ENCODE results near the gene NOD2.
A peak's percentile ranks its signal among the peaks of the same experiment; 100 is the strongest.

The NOD2 gene

GRCh38 chr16:50694206-50694605, 800 bp downstream of the NOD2 start:
- no peak for DNase-seq (ENCODE audit: low spot score)

GRCh38 chr16:50695017-50696000, 1.9 kb downstream of the NOD2 start:
- DNase-seq (ENCODE audit: low spot score): peak; percentile 17

- no peak for DNase-seq (ENCODE audit: low spot score)
These were observed 2.7 kb downstream of the NOD2 start for GRCh38 chr16:50696126-50696525.

GRCh38 chr16:50696575-50697420, 3.4 kb downstream of the NOD2 start:
- DNase-seq (ENCODE audit: low spot score): peak; percentile 14

GRCh38 chr16:50697421-50697715, 4.0 kb downstream of the NOD2 start:
- no peak for DNase-seq (ENCODE audit: low spot score)

- peak; percentile 50 for DNase-seq (ENCODE audit: low spot score)
These were observed 4.7 kb downstream of the NOD2 start for GRCh38 chr16:50697881-50698767.

- no peak for DNase-seq (ENCODE audit: low spot score)
These were observed 6.1 kb downstream of the NOD2 start for GRCh38 chr16:50699326-50700159.

- no peak for DNase-seq (ENCODE audit: low spot score)
These were observed 9.3 kb downstream of the NOD2 start for GRCh38 chr16:50702725-50703124.

- DNase-seq (ENCODE audit: low spot score): no peak
These were observed 10.8 kb downstream of the NOD2 start for GRCh38 chr16:50704245-50704644.

GRCh38 chr16:50705436-50706110, 12.2 kb downstream of the NOD2 start:
- no peak for DNase-seq (ENCODE audit: low spot score)

GRCh38 chr16:50706250-50706649, 12.8 kb downstream of the NOD2 start:
- no peak for DNase-seq (ENCODE audit: low spot score)

- no peak for DNase-seq (ENCODE audit: low spot score)
These were observed 15.1 kb downstream of the NOD2 start for GRCh38 chr16:50708373-50709060.

- peak; percentile 47 for DNase-seq (ENCODE audit: low spot score)
These were observed 15.8 kb downstream of the NOD2 start for GRCh38 chr16:50709061-50709684.

- DNase-seq (ENCODE audit: low spot score): no peak
These were observed 16.6 kb downstream of the NOD2 start for GRCh38 chr16:50709980-50710379.

- DNase-seq (ENCODE audit: low spot score): no peak
These were observed 17.6 kb downstream of the NOD2 start for GRCh38 chr16:50711040-50711439.

GRCh38 chr16:50711862-50712559, 18.6 kb downstream of the NOD2 start:
- peak; percentile 82 for DNase-seq (ENCODE audit: low spot score)

GRCh38 chr16:50712560-50712898, 19.1 kb downstream of the NOD2 start:
- DNase-seq (ENCODE audit: low spot score): no peak

GRCh38 chr16:50712956-50713355, 19.6 kb downstream of the NOD2 start:
- DNase-seq (ENCODE audit: low spot score): no peak

- DNase-seq (ENCODE audit: low spot score): no peak
These were observed 23.7 kb downstream of the NOD2 start for GRCh38 chr16:50717091-50717490.
